ENCODE results near the gene KANSL1L.

- no peak for TF ChIP-seq EZH2 (IDR thresholded peaks at IDR 0.05; ENCODE audit: low read depth)
- TF ChIP-seq CTCF (conservative IDR thresholded peaks at IDR 0.05): no peak
These were observed 39.0 kb downstream of the KANSL1L start for GRCh38 chr2:210132239-210132638.

Measured in PC-9 (cell line).